Stimulated activated CD4-positive, alpha-beta T cell treated with anti-CD3 and anti-CD28 coated beads, Interleukin-2, amount 100 ng/mL, for 24 hours (primary cell): ENCODE measurements around the gene PHACTR3.

ENCODE experiments used
- DNase-seq, 2 donors: peaks; one replicate each; pipeline ENCODE4 v3.0.0-alpha.2; 2020

The PHACTR3 gene

GRCh38 chr20:59821788-59822187 lies 217.4 kb downstream of the PHACTR3 start:
- no peak for DNase-seq

- no peak for DNase-seq
These were observed 218.1 kb downstream of the PHACTR3 start for GRCh38 chr20:59822291-59823029.

- no peak for DNase-seq
These were observed 218.7 kb downstream of the PHACTR3 start for GRCh38 chr20:59823030-59823423.

GRCh38 chr20:59823491-59824259 lies 219.3 kb downstream of the PHACTR3 start:
- DNase-seq, result no peak

GRCh38 chr20:59824711-59825562 lies 220.6 kb downstream of the PHACTR3 start:
- DNase-seq, result no peak

- no peak for DNase-seq
These were observed 221.2 kb downstream of the PHACTR3 start for GRCh38 chr20:59825563-59825920.

GRCh38 chr20:59825944-59826759 lies 221.8 kb downstream of the PHACTR3 start:
- DNase-seq, result no peak

- DNase-seq, result no peak
These were observed 223.1 kb downstream of the PHACTR3 start for GRCh38 chr20:59827138-59828056.

GRCh38 chr20:59828125-59829053 lies 224.0 kb downstream of the PHACTR3 start:
- DNase-seq, result no peak

GRCh38 chr20:59829054-59829785 lies 224.9 kb downstream of the PHACTR3 start:
- DNase-seq, result no peak

GRCh38 chr20:59829786-59830664 lies 225.7 kb downstream of the PHACTR3 start:
- DNase-seq, result no peak

GRCh38 chr20:59830665-59831023 lies 226.3 kb downstream of the PHACTR3 start:
- no peak for DNase-seq

- DNase-seq, result no peak
These were observed 226.9 kb downstream of the PHACTR3 start for GRCh38 chr20:59831024-59831915.

- no peak for DNase-seq
These were observed 227.6 kb downstream of the PHACTR3 start for GRCh38 chr20:59831916-59832270.

GRCh38 chr20:59832406-59833363 lies 228.3 kb downstream of the PHACTR3 start:
- DNase-seq, result no peak

- no peak for DNase-seq
These were observed 230.7 kb downstream of the PHACTR3 start for GRCh38 chr20:59835057-59835447.
